ENCODE results near the gene TBC1D20. TPM values are rescaled to one million over a fixed set of nuclear protein-coding genes. Genes with fewer than 3 reads are reported as not detected.
A peak's percentile ranks its signal among the peaks of the same experiment; 100 is the strongest.
"Not testable (repeated sequence)": the region's sequence is repeated elsewhere in the genome, so short reads cannot be mapped to it uniquely, and the experiment has no call there.

Gene TBC1D20
- total RNA-seq, 3 donors from 2014 or later (not counting 1 experiment from before 2014, with no cell fraction given) = 32.5 to 47.6 (median 44.2) TPM

DNA sequence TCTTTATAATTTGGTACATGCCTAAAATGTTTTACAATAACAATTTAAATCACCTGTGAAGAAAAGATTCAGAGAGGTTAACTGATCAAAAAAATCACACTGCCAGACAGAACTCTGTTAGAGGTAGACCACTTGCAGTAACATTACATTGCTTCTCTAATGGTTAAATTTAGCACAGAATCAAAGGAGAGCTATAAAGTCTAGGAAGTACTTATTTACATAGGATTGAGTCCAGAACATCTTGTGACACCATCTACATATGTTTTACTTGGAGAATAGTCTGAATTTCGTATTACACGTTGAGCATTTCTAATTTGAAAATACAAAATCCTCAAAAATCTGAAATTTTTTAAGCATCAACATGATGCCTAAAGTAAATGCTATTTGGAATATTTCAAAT is 17.2 kb upstream of the TBC1D20 start:
- Histone ChIP-seq H3K9me3 (ENCODE audit: control insufficient read depth, insufficient read depth, low read length) (no peaks in the 10 kb centered on the region), H3K4me1 (ENCODE audit: control insufficient read depth, insufficient read depth, low read length) (peaks cover 3% of the 10 kb centered on the region), H3K27me3 (ENCODE audit: control insufficient read depth, insufficient read depth, low read length) (no peaks in the 10 kb centered on the region), H3K36me3 (ENCODE audit: control insufficient read depth, insufficient read depth, low read length) (peaks cover 20% of the 10 kb centered on the region), H3K27ac (ENCODE audit: low read length) (no peak overlapping the region), H3K4me3 (ENCODE audit: low read length) (no peak overlapping the region)
- Mint-ChIP-seq H3K27me3 (ENCODE audit: low read depth in 2 of 2) (no peaks in the 10 kb centered on the region), H3K9me3 (no peaks in the 10 kb centered on the region), H3K27ac (peak overlapping the region in 1 of 2 donors; percentile 55), H3K4me3 (no peak overlapping the region), H3K4me1 (peaks cover 5 to 8% of the 10 kb centered on the region in 2 donors), H3K36me3 (peaks cover 16% of the 10 kb centered on the region)
- WGBS (ENCODE audit: insufficient coverage) = no CpG with 5 or more reads among the region's 2 CpGs
- intact Hi-C loops (cut with micrococcal nuclease) = loop anchor here (1.0 kb wide), 2 partner anchors 72 to 125 kb away; no protein-coding TSS in a partner anchor
- ATAC-seq (no peak), DNase-seq (no peak)
- no peak for TF ChIP-seq CTCF (IDR thresholded peaks at IDR 0.05)

GRCh38 chr20:478949-479429 is 16.7 kb upstream of the TBC1D20 start:
- TF ChIP-seq CTCF (IDR thresholded peaks at IDR 0.05) = peak; percentile 64
- H3K4me3 Mint-ChIP-seq = no peak overlapping the region
- WGBS (ENCODE audit: insufficient coverage) = 50% methylated on average over 2 of the region's 3 CpGs

DNA sequence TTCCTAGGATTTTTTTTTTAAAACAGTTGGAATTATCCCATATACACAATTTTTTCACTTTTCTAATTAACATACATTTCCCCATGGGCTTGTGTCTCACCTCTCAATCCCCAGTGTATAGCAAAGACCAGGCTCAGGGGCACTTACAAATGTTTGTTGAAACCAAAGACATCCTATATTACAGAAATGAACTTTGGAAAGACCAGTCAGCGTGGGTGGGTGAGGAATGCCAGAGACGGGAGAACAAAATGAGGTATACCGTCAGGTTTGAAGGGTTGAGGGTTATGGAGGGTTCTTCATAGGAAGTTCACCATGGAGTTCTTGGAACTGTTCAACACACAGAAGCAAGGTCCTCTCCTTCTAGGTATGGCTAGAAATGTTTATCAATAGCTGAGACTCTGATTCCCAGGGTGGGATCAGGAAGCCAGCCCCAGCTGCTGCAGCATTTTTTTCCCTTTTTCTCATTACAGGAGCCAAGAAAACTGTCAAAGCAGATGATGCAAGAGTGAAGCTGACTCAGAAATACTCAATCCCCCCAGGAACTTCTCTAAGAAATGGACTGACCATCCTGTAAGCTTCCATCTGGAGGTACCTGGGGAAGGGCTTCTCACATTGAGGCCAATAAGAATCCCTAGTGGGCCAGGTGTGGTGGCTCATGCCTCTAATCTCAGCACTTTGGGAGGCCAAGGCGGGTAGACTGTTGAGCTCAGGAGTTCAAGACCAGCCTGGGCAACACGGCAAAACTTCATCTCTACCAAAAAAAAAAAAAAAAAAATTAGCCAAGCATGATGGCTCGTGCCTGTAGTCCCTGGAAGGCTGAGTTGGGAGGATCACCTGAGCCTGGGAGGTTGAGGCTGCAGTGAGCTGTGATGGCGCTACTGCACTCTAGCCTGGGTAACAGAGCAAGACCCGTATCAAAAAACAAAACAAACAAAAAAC is 15.9 kb upstream of the TBC1D20 start:
- Histone ChIP-seq H3K27ac (ENCODE audit: low read length) (no peak overlapping the region), H3K36me3 (ENCODE audit: control insufficient read depth, insufficient read depth, low read length) (peaks cover 13% of the 10 kb centered on the region), H3K27me3 (ENCODE audit: control insufficient read depth, insufficient read depth, low read length) (no peaks in the 10 kb centered on the region), H3K4me3 (ENCODE audit: low read length) (no peak overlapping the region), H3K9me3 (ENCODE audit: control insufficient read depth, insufficient read depth, low read length) (no peaks in the 10 kb centered on the region), H3K4me1 (ENCODE audit: control insufficient read depth, insufficient read depth, low read length) (peaks cover 3% of the 10 kb centered on the region)
- 97% methylated on average over 8 of the region's 8 CpGs for WGBS (ENCODE audit: insufficient coverage)
- H3K4me1 Mint-ChIP-seq = peaks cover 5 to 8% of the 10 kb centered on the region in 2 donors
- intact Hi-C loops (cut with micrococcal nuclease) = no loop called here
- H3K9me3 Mint-ChIP-seq = no peaks in the 10 kb centered on the region
- H3K27ac Mint-ChIP-seq = peak overlapping the region; percentile 4 to 55
- H3K4me3 Mint-ChIP-seq = no peak overlapping the region
- peaks cover 16% of the 10 kb centered on the region for H3K36me3 Mint-ChIP-seq
- TF ChIP-seq CTCF (IDR thresholded peaks at IDR 0.05) = no peak
- H3K27me3 Mint-ChIP-seq (ENCODE audit: low read depth in 2 of 2) = no peaks in the 10 kb centered on the region
- ATAC-seq (no peak), DNase-seq (no peak)

More at GRCh38 chr20:478949-479429, 16.7 kb upstream of the TBC1D20 start:
- intact Hi-C loops (cut with micrococcal nuclease) = loop anchor here (1.0 kb wide), 2 partner anchors 72 to 125 kb away; no protein-coding TSS in a partner anchor
- Histone ChIP-seq H3K9me3 (ENCODE audit: control insufficient read depth, insufficient read depth, low read length) (no peaks in the 10 kb centered on the region), H3K4me3 (ENCODE audit: low read length) (no peak overlapping the region), H3K27ac (ENCODE audit: low read length) (no peak overlapping the region), H3K4me1 (ENCODE audit: control insufficient read depth, insufficient read depth, low read length) (peaks cover 3% of the 10 kb centered on the region), H3K36me3 (ENCODE audit: control insufficient read depth, insufficient read depth, low read length) (peaks cover 15% of the 10 kb centered on the region), H3K27me3 (ENCODE audit: control insufficient read depth, insufficient read depth, low read length) (no peaks in the 10 kb centered on the region)
- ATAC-seq (peak; percentile 68 to 84 (median 69)), DNase-seq (peak in 1 of 2 donors; percentile 83)
- H3K9me3 Mint-ChIP-seq = no peaks in the 10 kb centered on the region
- H3K27me3 Mint-ChIP-seq (ENCODE audit: low read depth in 2 of 2) = no peaks in the 10 kb centered on the region
- peak overlapping the region; percentile 4 to 55 for H3K27ac Mint-ChIP-seq
- H3K36me3 Mint-ChIP-seq = peaks cover 16% of the 10 kb centered on the region
- peaks cover 5 to 8% of the 10 kb centered on the region in 2 donors for H3K4me1 Mint-ChIP-seq

DNA sequence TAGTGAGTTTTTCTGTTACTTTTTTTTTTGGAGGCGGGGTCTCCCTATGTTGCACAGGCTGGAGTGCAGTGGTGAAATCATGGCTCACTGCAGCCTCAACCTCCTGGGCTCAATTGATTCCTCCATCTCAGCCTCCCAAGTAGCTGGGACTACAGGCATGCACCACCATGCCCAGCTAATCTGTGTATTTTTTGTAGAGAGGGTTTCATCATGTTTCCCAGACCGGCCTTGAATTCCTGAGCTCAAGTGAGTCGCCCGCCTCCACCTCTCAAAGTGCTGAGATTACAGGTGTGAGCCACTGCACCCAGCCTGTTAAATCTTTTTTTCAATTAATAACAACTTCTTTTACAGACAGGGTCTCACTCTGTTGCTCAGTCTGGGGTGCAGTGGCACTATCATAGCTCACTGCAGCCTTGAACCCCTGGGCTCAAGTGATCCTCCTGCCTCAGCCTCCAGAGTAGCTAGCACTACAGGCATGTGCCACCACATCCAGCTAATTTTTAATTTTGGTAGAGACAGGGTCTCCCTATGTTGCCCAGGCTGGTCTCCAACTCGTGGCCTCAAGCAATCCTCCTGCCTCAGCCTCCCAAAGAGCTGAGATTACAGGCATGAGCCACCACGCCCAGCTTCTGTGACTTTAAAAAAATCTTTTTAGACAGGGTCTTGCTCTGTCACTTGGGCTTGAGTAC is 14.4 kb upstream of the TBC1D20 start:
- H3K4me3 Mint-ChIP-seq; H3K4me3 ChIP-seq (ENCODE audit: low read length); DNase-seq; H3K4me1 ChIP-seq (ENCODE audit: control insufficient read depth, insufficient read depth, low read length); H3K9me3 ChIP-seq (ENCODE audit: control insufficient read depth, insufficient read depth, low read length); ATAC-seq; H3K27ac Mint-ChIP-seq; H3K36me3 Mint-ChIP-seq; H3K36me3 ChIP-seq (ENCODE audit: control insufficient read depth, insufficient read depth, low read length); H3K4me1 Mint-ChIP-seq; intact Hi-C loops (cut with micrococcal nuclease); H3K27ac ChIP-seq (ENCODE audit: low read length); H3K27me3 Mint-ChIP-seq (ENCODE audit: low read depth in 2 of 2); H3K27me3 ChIP-seq (ENCODE audit: control insufficient read depth, insufficient read depth, low read length); H3K9me3 Mint-ChIP-seq: not testable (repeated sequence)
- WGBS (ENCODE audit: insufficient coverage) = 96% methylated on average over 6 of the region's 6 CpGs

Data from natural killer cell (primary cell).